ENCODE data around the gene POLDIP2. TPM values are rescaled to one million over a fixed set of nuclear protein-coding genes. Genes with fewer than 3 reads are reported as not detected.

Gene POLDIP2
- total and polyA plus RNA-seq, 9 of the 15 experiments (the other 6 are each of a cell fraction or from before 2014, with no cell fraction given), result 22.0 to 137 (median 104) TPM

DNA sequence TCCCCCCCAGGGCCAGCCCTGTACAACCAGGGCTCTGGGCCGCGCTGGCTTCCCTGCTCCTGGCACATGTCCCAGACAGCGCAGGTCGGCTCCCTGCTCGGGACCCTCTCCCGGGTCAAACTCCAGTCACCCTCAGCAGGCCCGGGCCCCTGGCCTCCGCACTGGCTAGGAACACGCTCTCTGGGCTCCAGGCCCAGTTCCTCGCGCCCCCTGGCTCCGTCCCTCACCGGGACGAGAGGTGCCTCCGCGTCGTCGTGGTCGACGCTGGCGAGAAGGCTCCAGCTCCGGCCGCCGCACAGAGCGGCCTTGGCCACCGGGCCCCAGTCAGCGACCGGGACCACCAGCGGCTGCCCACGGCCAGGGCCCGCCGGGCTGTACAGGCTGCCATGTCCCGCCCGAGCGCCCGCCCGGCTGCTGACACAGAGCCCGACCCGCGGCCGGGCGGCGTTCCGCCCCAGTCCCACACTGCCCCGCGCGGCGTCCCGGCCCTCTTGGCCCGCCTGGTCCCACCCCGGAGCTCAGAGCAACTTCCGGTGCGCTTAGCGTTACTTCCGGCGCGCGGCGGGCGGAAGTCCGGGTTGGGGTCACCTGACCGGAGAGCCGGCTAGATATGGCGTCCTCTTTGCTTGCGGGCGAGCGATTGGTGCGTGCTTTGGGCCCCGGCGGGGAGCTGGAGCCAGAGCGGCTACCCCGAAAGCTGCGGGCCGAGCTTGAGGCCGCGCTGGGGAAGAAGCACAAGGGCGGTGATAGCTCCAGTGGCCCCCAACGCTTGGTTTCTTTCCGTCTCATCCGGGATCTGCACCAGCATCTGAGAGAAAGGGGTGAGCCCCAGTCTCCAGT is at the start of gene POLDIP2 (continued):
- TF ChIP-seq ZNF143 (CRISPR knock-in tag; IDR thresholded peaks at IDR 0.05), result peak; percentile 79
- TF ChIP-seq E2F1 (CRISPR knock-in tag; IDR thresholded peaks at IDR 0.05), result peak; percentile 92
- TF ChIP-seq ZBTB49 (CRISPR knock-in tag; IDR thresholded peaks at IDR 0.05; ENCODE audit: borderline replicate concordance), result no peak
- TF ChIP-seq ARID2 (IDR thresholded peaks at IDR 0.05), result no peak
- TF ChIP-seq CREM (IDR thresholded peaks at IDR 0.05; ENCODE audit: low read depth), result peak; percentile 97
- peak; percentile 33 for TF ChIP-seq SP2 (IDR thresholded peaks at IDR 0.05; ENCODE audit: extremely low read depth, low read depth, low read length, poor library complexity, severe bottlenecking)
- TF ChIP-seq, protein P1, sequence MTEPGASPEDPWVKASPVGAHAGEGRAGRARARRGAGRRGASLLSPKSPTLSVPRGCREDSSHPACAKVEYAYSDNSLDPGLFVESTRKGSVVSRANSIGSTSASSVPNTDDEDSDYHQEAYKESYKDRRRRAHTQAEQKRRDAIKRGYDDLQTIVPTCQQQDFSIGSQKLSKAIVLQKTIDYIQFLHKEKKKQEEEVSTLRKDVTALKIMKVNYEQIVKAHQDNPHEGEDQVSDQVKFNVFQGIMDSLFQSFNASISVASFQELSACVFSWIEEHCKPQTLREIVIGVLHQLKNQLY (CRISPR knock-in tag; conservative IDR thresholded peaks at IDR 0.05), result no peak
- no peak for TF ChIP-seq HINFP (tag; conservative IDR thresholded peaks at IDR 0.05; ENCODE audit: low read depth)
- TF ChIP-seq BCOR (IDR thresholded peaks at IDR 0.05), result no peak
- peak; percentile 93 for TF ChIP-seq CXXC5 (CRISPR knock-in tag; IDR thresholded peaks at IDR 0.05)
- peak; percentile 73 for TF ChIP-seq PCBP1 (IDR thresholded peaks at IDR 0.05; ENCODE audit: low read depth, low read length, poor library complexity, severe bottlenecking)
- TF ChIP-seq USF2 (CRISPR knock-in tag; IDR thresholded peaks at IDR 0.05), result peak; percentile 98
- TF ChIP-seq CBFA2T3 (IDR thresholded peaks at IDR 0.05), result no peak
- TF ChIP-seq, protein P2, sequence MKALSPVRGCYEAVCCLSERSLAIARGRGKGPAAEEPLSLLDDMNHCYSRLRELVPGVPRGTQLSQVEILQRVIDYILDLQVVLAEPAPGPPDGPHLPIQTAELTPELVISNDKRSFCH (CRISPR knock-in tag; IDR thresholded peaks at IDR 0.05), result no peak
- TF ChIP-seq, protein P2 (tag; IDR thresholded peaks at IDR 0.05), result 0 out of 2 replicates have a peak, but pooled peaks have one; percentile 20
- TF ChIP-seq NCOR1 (IDR thresholded peaks at IDR 0.05), result 0 out of 2 replicates have a peak, but pooled peaks have one; percentile 6
- TF ChIP-seq, protein P3, sequence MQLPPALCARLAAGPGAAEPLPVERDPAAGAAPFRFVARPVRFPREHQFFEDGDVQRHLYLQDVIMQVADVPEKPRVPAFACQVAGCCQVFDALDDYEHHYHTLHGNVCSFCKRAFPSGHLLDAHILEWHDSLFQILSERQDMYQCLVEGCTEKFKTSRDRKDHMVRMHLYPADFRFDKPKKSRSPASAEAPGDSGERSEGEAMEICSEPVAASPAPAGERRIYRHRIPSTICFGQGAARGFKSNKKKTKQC (CRISPR knock-in tag; IDR thresholded peaks at IDR 0.05), result 0 out of 2 replicates have a peak, but pooled peaks have one; percentile 23
- TF ChIP-seq TAF9B (IDR thresholded peaks at IDR 0.05; ENCODE audit: partially characterized antibody), result peak; percentile 87
- no peak for TF ChIP-seq TCF3 (CRISPR knock-in tag; IDR thresholded peaks at IDR 0.05)

Data from K562 (cell line).